Activated CD4-positive, alpha-beta T cell treated with anti-CD3 and anti-CD28 coated beads, Interleukin-2, Interleukin-6, amounts not matched to agents 100 ng/mL and 50 ng/mL, durations not matched to agents 16 hours and 8 hours (primary cell): ENCODE measurements around the gene TFF3.

Source experiments
- DNase-seq: peaks from one replicate; pipeline ENCODE4 v3.0.0-alpha.2; 2020

Gene TFF3

GRCh38 chr21:42264245-42265195, 50.7 kb downstream of the TFF3 start:
- no peak for DNase-seq

DNA sequence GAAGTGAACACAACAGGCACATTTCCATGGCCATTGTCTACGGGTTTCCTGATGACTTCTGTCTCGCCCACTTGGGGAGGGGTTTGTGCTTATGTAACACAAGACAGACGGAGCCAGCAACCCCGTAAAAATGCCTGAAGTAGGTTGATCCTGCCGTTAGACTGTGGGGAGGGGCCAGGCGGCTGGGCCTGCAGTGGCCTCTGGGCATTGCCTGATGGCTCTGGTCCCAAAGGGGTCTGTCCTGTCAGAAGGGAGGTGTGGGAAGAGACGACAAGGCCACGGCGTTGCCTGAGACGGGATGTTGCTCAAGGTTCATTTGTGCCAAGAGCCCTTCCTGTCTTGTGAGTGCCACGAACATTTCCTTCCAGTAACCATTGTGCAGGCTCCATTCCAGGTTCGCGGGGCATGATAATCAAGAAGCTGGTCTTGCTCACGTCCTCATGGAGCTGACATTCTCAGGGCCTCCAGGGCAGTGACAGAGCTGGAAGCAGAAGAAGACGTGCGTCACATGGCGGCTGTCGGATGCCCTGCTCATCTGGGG, 51.5 kb downstream of the TFF3 start:
- no peak for DNase-seq

- DNase-seq = no peak
These were observed 52.4 kb downstream of the TFF3 start for GRCh38 chr21:42262831-42263231.

GRCh38 chr21:42261829-42262200, 53.4 kb downstream of the TFF3 start:
- DNase-seq = no peak
